Gastrocnemius medialis (tissue), 4 donors: ENCODE results near the gene BMP10. TPM values are rescaled to one million over a fixed set of nuclear protein-coding genes. Genes with fewer than 3 reads are reported as not detected.
A peak's percentile ranks its signal among the peaks of the same experiment; 100 is the strongest.

Experiments used
- ATAC-seq, 2 donors: fragments of 150-250 bp; one replicate each; pipeline ENCODE4 v1.9.1; 2016
- DNase-seq, 2 donors: peaks; one replicate each; pipeline ENCODE4 v3.0.0-alpha.2; 2019
- H3K27ac ChIP-seq, 4 donors: fragments of 200-600 bp; sonication (generic); 1 replicate in 1 of 4; 2 replicates in 3 of 4; pipeline ENCODE4 v1.5.1; 2016 to 2018; ENCODE audit warnings: mild to moderate bottlenecking in 2 of 4, moderate library complexity in 1 of 4
- H3K27me3 ChIP-seq, 3 donors: fragments of 200-600 bp; sonication (generic) in 2 of 3; 1 replicate in 1 of 3; 2 replicates in 2 of 3; pipeline versions ENCODE4 v1.5.1 to v1.6.0; 2016 to 2019; ENCODE audit warnings: mild to moderate bottlenecking in 1 of 3, moderate library complexity in 1 of 3
- H3K36me3 ChIP-seq, 2 donors: fragments of 200-600 bp; sonication (generic) in 1 of 2; one replicate each; pipeline ENCODE4 v1.5.1; 2017 to 2018
- H3K4me1 ChIP-seq, 2 donors: fragments of 200-600 bp; sonication (generic) in 1 of 2; one replicate each; pipeline ENCODE4 v1.5.1; 2016 to 2017; ENCODE audit warnings: mild to moderate bottlenecking in 2 of 2
- H3K4me3 ChIP-seq, 4 donors: fragments of 200-600 bp; sonication (generic) in 3 of 4; 1 replicate in 1 of 4; 2 replicates in 3 of 4; pipeline ENCODE4 v1.5.1; 2016 to 2019; ENCODE audit warnings: mild to moderate bottlenecking in 2 of 4
- H3K9me3 ChIP-seq, 3 donors: fragments of 200-600 bp; sonication (generic) in 2 of 3; 1 replicate in 1 of 3; 2 replicates in 2 of 3; pipeline ENCODE4 v1.5.1; 2016 to 2019
- POLR2A ChIP-seq, 2 donors: fragments of 450-650 bp; IDR thresholded peaks; one replicate each; pipeline ENCODE4 v1.6.1; 2017; ENCODE audit warnings: antibody characterized with exemption in 2 of 2, mild to moderate bottlenecking in 2 of 2, moderate library complexity in 2 of 2
- in situ Hi-C, 4 donors: fragments of 200-750 bp; cut with MboI; loops; one replicate each; pipeline versions ENCODE4 v1.15.0 to v1.8.0; 2017; ENCODE audit warnings: low sequenced_read_pairs in 4 of 4
- intact Hi-C: fragments of 100-400 bp; cut with DNase I; formaldehyde crosslinking; loops from one replicate; pipeline ENCODE4 v1.15.1; 2023; ENCODE audit warnings: low total_unique reads
- total RNA-seq, 4 donors: library from RNA; depleted of rRNA; stranded (reverse); fragments of >200 nt; gene quantifications; one replicate each; pipeline versions ENCODE4 v1.1.0 to v1.2.3, GENCODE V29; 2016
- TF ChIP-seq, protein P1 (sequence below), 5 experiments: fragments of 450-650 bp in 3 of 5; fragments of 200-600 bp in 2 of 5; sonication (generic) in 2 of 5; IDR thresholded peaks in 4 of 5; conservative IDR thresholded peaks in 1 of 5; 1 replicate in 4 of 5; 2 replicates in 1 of 5; pipeline ENCODE4 v1.5.1; 2016 to 2019; ENCODE audit warnings: antibody characterized with exemption in 5 of 5, mild to moderate bottlenecking in 3 of 5, moderate library complexity in 3 of 5

Gene BMP10
- total RNA-seq, 4 donors from 2014 or later: not detected

DNA sequence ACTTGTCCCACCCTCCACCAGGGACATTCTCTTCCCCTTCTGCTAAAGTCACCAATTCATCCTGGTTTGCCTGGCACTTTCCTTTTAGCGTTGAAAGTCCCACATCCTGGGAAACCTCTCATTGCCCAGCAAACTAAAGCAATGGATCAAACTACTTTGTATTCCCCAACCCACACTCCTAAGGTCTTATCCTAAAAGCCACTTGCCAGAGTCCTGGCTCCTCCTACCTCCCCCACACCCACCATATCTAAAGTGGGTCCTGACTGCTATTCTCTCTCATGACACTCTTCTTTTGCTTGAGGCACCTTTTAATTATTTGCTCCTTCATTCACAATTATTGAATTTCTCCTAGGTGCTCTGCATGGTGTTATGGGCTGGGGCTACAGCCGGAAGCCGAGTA, 40.9 kb upstream of the BMP10 start:
- H3K36me3 ChIP-seq: no peaks in the 10 kb centered on the region
- H3K27ac ChIP-seq: no peak overlapping the region
- peaks cover 8 to 10% of the 10 kb centered on the region in 2 donors for H3K4me1 ChIP-seq
- H3K9me3 ChIP-seq: no peaks in the 10 kb centered on the region
- in situ Hi-C loops (loop anchor here in 2 of 4 donors (10.0 to 25.0 kb wide), 3 partner anchors 175 to 427 kb away; partner anchors contain the start of gene ARHGAP25 (in 1 of the 2)), intact Hi-C loops (no loop called here)
- H3K27me3 ChIP-seq: no peaks in the 10 kb centered on the region
- ATAC-seq (no peak), DNase-seq (no peak)
- TF ChIP-seq POLR2A (IDR thresholded peaks at IDR 0.05): no peak
- TF ChIP-seq, protein P1, sequence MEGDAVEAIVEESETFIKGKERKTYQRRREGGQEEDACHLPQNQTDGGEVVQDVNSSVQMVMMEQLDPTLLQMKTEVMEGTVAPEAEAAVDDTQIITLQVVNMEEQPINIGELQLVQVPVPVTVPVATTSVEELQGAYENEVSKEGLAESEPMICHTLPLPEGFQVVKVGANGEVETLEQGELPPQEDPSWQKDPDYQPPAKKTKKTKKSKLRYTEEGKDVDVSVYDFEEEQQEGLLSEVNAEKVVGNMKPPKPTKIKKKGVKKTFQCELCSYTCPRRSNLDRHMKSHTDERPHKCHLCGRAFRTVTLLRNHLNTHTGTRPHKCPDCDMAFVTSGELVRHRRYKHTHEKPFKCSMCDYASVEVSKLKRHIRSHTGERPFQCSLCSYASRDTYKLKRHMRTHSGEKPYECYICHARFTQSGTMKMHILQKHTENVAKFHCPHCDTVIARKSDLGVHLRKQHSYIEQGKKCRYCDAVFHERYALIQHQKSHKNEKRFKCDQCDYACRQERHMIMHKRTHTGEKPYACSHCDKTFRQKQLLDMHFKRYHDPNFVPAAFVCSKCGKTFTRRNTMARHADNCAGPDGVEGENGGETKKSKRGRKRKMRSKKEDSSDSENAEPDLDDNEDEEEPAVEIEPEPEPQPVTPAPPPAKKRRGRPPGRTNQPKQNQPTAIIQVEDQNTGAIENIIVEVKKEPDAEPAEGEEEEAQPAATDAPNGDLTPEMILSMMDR (IDR thresholded peaks at IDR 0.05 in 4 of 5, conservative IDR thresholded peaks at IDR 0.05 in 1 of 5): no peak
- H3K4me3 ChIP-seq: no peak overlapping the region

DNA sequence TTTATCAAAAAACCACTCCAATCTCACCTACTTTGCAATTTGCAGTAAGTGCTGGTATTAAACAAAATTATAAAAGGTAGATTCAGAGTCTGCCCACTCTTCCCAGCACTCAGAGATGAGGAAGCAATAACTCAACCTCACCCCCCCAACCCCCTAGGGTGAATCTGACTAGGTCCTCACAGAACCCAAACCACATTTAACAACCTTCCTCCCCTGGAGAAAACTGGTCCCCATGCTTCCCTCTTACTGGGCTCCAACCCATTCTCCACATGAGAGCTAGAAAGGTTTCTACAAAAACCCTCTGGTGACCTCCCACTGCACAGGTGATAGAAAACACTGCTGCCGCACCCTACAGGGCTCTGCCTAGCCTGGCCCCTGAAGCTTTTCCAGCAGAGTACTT, 40.5 kb upstream of the BMP10 start:
- Histone ChIP-seq H3K4me1 (peaks cover 8 to 10% of the 10 kb centered on the region in 2 donors), H3K4me3 (no peak overlapping the region), H3K9me3 (no peaks in the 10 kb centered on the region), H3K27ac (no peak overlapping the region), H3K36me3 (no peaks in the 10 kb centered on the region), H3K27me3 (no peaks in the 10 kb centered on the region)
- no peak for TF ChIP-seq POLR2A (IDR thresholded peaks at IDR 0.05)
- TF ChIP-seq, protein P1 (IDR thresholded peaks at IDR 0.05 in 4 of 5, conservative IDR thresholded peaks at IDR 0.05 in 1 of 5): no peak
- in situ Hi-C loops (loop anchor here in 2 of 4 donors (10.0 to 25.0 kb wide), 3 partner anchors 174 to 427 kb away; partner anchors contain the start of gene ARHGAP25 (in 1 of the 2)), intact Hi-C loops (no loop called here)
- no peak for ATAC-seq
- DNase-seq: no peak

DNA sequence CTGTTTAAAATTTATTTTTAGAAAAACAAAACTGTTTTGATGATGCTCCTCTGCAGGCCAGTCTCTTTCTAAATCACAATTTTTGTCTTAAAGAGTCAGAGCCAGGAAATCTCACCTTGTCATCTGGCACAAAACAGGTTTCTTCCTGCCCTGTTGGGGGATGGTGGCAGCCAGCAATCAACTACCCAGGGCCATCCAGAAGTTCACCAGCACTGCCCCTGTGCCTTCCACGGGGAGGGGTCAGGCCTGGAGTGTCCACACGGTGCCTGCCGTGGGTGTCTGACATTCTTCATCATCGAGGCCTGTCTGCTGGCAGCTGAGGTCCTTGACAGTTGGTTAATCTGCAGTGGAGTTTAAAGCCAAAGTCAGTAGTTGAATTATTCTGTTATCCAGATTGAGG, 40.0 kb upstream of the BMP10 start:
- Histone ChIP-seq H3K4me1 (peaks cover 8 to 10% of the 10 kb centered on the region in 2 donors), H3K27me3 (no peaks in the 10 kb centered on the region), H3K27ac (no peak overlapping the region), H3K36me3 (no peaks in the 10 kb centered on the region), H3K4me3 (no peak overlapping the region), H3K9me3 (no peaks in the 10 kb centered on the region)
- intact Hi-C loops: no loop called here
- TF ChIP-seq, protein P1 (IDR thresholded peaks at IDR 0.05 in 4 of 5, conservative IDR thresholded peaks at IDR 0.05 in 1 of 5): no peak
- TF ChIP-seq POLR2A (IDR thresholded peaks at IDR 0.05): no peak
- ATAC-seq (no peak), DNase-seq (no peak)
- in situ Hi-C loops: loop anchor here in 2 of 4 donors (10.0 to 25.0 kb wide), 3 partner anchors 174 to 426 kb away; partner anchors contain the start of gene ARHGAP25 (in 1 of the 2)

DNA sequence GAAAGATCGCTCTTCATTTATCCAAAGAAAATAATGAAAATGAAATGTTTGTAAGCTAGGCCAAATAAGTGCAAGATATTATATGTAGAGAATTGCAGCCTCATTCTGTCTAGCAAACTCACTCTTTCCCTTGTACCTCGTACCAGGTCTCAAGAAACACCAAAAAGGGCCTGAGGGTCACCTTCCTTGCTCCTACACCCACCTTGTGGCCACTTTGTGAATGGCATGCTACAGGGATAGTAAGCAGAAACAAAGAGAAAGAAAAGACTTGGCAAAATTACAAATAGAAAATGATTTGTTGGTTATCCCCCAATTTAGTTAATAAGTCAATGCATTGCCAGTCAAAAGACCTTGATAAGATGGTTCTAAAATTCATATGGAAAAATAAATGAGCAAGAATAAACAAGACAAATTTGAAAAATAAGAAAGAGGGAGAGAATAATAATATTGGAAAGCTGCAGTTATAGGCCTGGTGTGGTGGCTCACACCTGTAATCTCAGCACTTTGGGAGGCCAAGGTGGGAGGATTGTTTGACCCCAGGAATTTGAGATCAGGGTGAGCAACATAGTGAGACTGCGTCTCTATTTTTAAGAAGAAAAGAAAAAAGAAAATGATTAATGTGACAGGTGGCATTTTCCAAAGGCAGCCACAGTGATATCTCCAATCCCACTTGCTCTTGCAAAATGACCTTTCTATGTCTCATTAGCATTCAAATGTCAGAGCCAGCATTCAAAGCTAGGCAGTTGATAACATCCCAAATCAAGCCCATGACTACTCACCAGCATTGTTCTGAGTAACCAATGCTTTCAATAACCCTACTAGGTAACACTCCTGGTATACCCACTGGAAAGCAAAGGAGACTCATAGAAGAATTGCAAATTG, 38.8 kb upstream of the BMP10 start:
- no peak overlapping the region for H3K4me3 ChIP-seq
- H3K27me3 ChIP-seq: no peaks in the 10 kb centered on the region
- no peak for TF ChIP-seq POLR2A (IDR thresholded peaks at IDR 0.05)
- TF ChIP-seq, protein P1 (IDR thresholded peaks at IDR 0.05 in 4 of 5, conservative IDR thresholded peaks at IDR 0.05 in 1 of 5): peak; percentile 43 to 73 (median 59)
- H3K36me3 ChIP-seq: no peaks in the 10 kb centered on the region
- H3K4me1 ChIP-seq: peaks cover 8 to 10% of the 10 kb centered on the region in 2 donors
- in situ Hi-C loops (loop anchor here in 2 of 4 donors (10.0 to 25.0 kb wide), 3 partner anchors 173 to 425 kb away; partner anchors contain the start of gene ARHGAP25 (in 1 of the 2)), intact Hi-C loops (loop anchor here (5.0 to 10.0 kb wide), 2 partner anchors 75 to 158 kb away; no protein-coding TSS in a partner anchor)
- DNase-seq (peak in 1 of 2 donors; percentile 24), ATAC-seq (no peak)
- no peaks in the 10 kb centered on the region for H3K9me3 ChIP-seq
- no peak overlapping the region for H3K27ac ChIP-seq
